ENCODE measurements around the gene ATG12. TPM values are rescaled to one million over a fixed set of nuclear protein-coding genes. Genes with fewer than 3 reads are reported as not detected.

Gene ATG12
- total and polyA plus RNA-seq, 2 of the 13 experiments (the other 11 are each of a cell fraction or from before 2014, with no cell fraction given) = 46.4 to 58.1 TPM

- TF ChIP-seq ZHX2 (IDR thresholded peaks at IDR 0.05; ENCODE audit: low read depth) (peak; percentile 80), ZHX2 (CRISPR knock-in tag; IDR thresholded peaks at IDR 0.05; ENCODE audit: borderline replicate concordance) (peak; percentile 72; the same call in 1 of the 2 replicates), E2F1 (CRISPR knock-in tag; IDR thresholded peaks at IDR 0.05) (peak; percentile 53; the same call in 1 of the 2 replicates), RARG (CRISPR knock-in tag; IDR thresholded peaks at IDR 0.05; ENCODE audit: low read depth) (no peak), EP300 (IDR thresholded peaks at IDR 0.05; ENCODE audit: low read depth in 2 of 2, low read length in 2 of 2) (no peak), EP300 (CRISPR knock-in tag; IDR thresholded peaks at IDR 0.05; ENCODE audit: borderline replicate concordance) (peak; percentile 77), SIX4 (CRISPR knock-in tag; IDR thresholded peaks at IDR 0.05) (0 out of 2 replicates have a peak, but pooled peaks have one; percentile 57), ZBTB2 (CRISPR knock-in tag; IDR thresholded peaks at IDR 0.05; ENCODE audit: low read depth) (peak; percentile 76; the same call in 1 of the 2 replicates), SMAD3 (CRISPR knock-in tag; IDR thresholded peaks at IDR 0.05) (peak; percentile 86; the same call in 1 of the 2 replicates), SIN3B (IDR thresholded peaks at IDR 0.05; ENCODE audit: low read length) (peak; percentile 70), ZNF773 (CRISPR knock-in tag; IDR thresholded peaks at IDR 0.05; ENCODE audit: borderline replicate concordance) (0 out of 2 replicates have a peak, but pooled peaks have one; percentile 22), NR2F6 (IDR thresholded peaks at IDR 0.05) (no peak), NR2F6 (CRISPR knock-in tag; IDR thresholded peaks at IDR 0.05) (no peak), SMYD3 (CRISPR knock-in tag; IDR thresholded peaks at IDR 0.05) (0 out of 2 replicates have a peak, but pooled peaks have one; percentile 73), ZBTB42 (CRISPR knock-in tag; IDR thresholded peaks at IDR 0.05) (0 out of 2 replicates have a peak, but pooled peaks have one; percentile 27), ZNF570 (CRISPR knock-in tag; IDR thresholded peaks at IDR 0.05; ENCODE audit: borderline replicate concordance) (no peak), ZNF703 (CRISPR knock-in tag; IDR thresholded peaks at IDR 0.05; ENCODE audit: borderline replicate concordance) (no peak), ZBTB49 (CRISPR knock-in tag; IDR thresholded peaks at IDR 0.05; ENCODE audit: borderline replicate concordance) (peak; percentile 82; the same call in 1 of the 2 replicates)
Measured at GRCh38 chr5:115841382-115842088, at the start of gene ATG12, which contains the start of gene AP3S1 (continued).

All from HepG2 (cell line).